Small intestine (tissue), 7 donors: Measurements from ENCODE around the gene BUD31. TPM values are rescaled to one million over a fixed set of nuclear protein-coding genes. Genes with fewer than 3 reads are reported as not detected.
A peak's percentile ranks its signal among the peaks of the same experiment; 100 is the strongest.

Experiments used
- DNase-seq, 2 donors: peaks; one replicate each; pipeline versions ENCODE4 v3.0.0 to v3.0.0-alpha.2; 2013
- FAIRE-seq: peaks from 2 replicates; lab custom pipeline; 2012; peaks lifted over from hg19 to GRCh38; lab: Jason Lieb, UNC
- H3K27ac ChIP-seq, 3 donors: one replicate each; pipeline ENCODE4 v1.5.1; 2013; ENCODE audit warnings: low read length in 2 of 3, mild to moderate bottlenecking in 2 of 3, control low read depth in 1 of 3, inconsistent platforms in 1 of 3, low read depth in 1 of 3, moderate library complexity in 1 of 3
- H3K27me3 ChIP-seq, 3 donors: one replicate each; pipeline ENCODE4 v1.6.1; 2013; ENCODE audit warnings: low read length in 3 of 3, inconsistent platforms in 1 of 3; ENCODE audit not compliant: control insufficient read depth in 3 of 3, insufficient read depth in 3 of 3
- H3K36me3 ChIP-seq, 3 donors: one replicate each; pipeline ENCODE4 v1.6.1; 2013; ENCODE audit warnings: low read length in 3 of 3, inconsistent platforms in 1 of 3, low read depth in 1 of 3, mild to moderate bottlenecking in 1 of 3, moderate library complexity in 1 of 3; ENCODE audit not compliant: control insufficient read depth in 3 of 3, insufficient read depth in 2 of 3
- H3K4me1 ChIP-seq, 3 donors: one replicate each; pipeline ENCODE4 v1.6.1; 2013; ENCODE audit warnings: low read length in 2 of 3, inconsistent platforms in 1 of 3, low read depth in 1 of 3, mild to moderate bottlenecking in 1 of 3, moderate library complexity in 1 of 3; ENCODE audit not compliant: control insufficient read depth in 3 of 3, insufficient read depth in 2 of 3
- H3K4me3 ChIP-seq, 3 donors: one replicate each; pipeline ENCODE4 v1.5.1; 2013; ENCODE audit warnings: low read length in 3 of 3, control low read depth in 1 of 3, inconsistent platforms in 1 of 3, low read depth in 1 of 3, mild to moderate bottlenecking in 1 of 3, moderate library complexity in 1 of 3
- H3K9me3 ChIP-seq, 2 donors: one replicate each; pipeline ENCODE4 v1.6.1; 2013; ENCODE audit warnings: low read depth in 1 of 2, low read length in 1 of 2; ENCODE audit not compliant: control insufficient read depth in 2 of 2, insufficient read depth in 1 of 2
- WGBS, 3 donors: extraction: QIAGEN DNeasy Blood & Tissue Kit; methylation state at CpG; one replicate each; pipeline ENCODE4 v1.1.7; 2013; 5-methylcytosine and 5-hydroxymethylcytosine counted together
- polyA plus RNA-seq, 4 donors: library from polyadenylated mRNA; stranded (reverse) in 3 of 4; unstranded in 1 of 4; fragments of 200-250 nt in 3 of 4; fragments of 120-200 nt in 1 of 4; gene quantifications; one replicate each; pipeline versions ENCODE4 v1.2.1 to v1.2.3, GENCODE V29; 2013
- donor health status: healthy with polysubstance abuse.
- donor health status: control.
- donor health status: control.
- donor health status: Bipolar disorder and iron deficiency.
- donor health status: healthy.

Gene BUD31
- polyA plus RNA-seq, 4 donors = 71.9 to 166 (median 132) TPM

- H3K4me1 ChIP-seq = no peaks in the 10 kb centered on the region
- peaks cover 21 to 99% (median 32%) of the 10 kb centered on the region in 3 donors for H3K36me3 ChIP-seq
- no peaks in the 10 kb centered on the region for H3K9me3 ChIP-seq
- H3K27ac ChIP-seq = no peak overlapping the region
- H3K4me3 ChIP-seq = no peak overlapping the region
- H3K27me3 ChIP-seq = no peaks in the 10 kb centered on the region
- FAIRE-seq (no peak), DNase-seq (no peak)
- WGBS, 3 donors = 92 to 95% (median 92%) methylated on average over 13 of the region's 13 CpGs
Measured at GRCh38 chr7:99452541-99452940, 43.8 kb downstream of the BUD31 start.

DNA sequence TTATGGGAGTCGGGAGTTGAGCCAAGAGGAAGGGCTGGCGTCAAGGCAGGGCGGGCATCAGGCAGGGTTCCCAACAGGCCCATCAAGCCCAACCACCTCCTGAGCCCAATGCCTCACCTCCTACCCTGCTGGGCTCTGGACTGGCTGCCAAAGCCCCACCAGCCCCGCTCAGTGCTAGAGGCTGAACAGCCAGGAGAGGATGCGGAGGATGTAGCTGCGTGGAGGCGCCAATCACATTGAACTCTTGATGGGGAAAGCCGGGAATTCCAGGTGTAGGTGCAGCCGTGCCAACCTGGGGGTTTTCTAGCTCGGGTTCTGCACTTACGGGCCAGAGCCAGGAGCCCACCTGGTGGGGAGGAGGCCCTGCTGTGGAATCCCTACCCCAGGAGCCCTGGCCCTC lies 44.3 kb downstream of the BUD31 start:
- WGBS, 3 donors = 88 to 92% (median 92%) methylated on average over 11 of the region's 11 CpGs
- no peak for FAIRE-seq
- H3K9me3 ChIP-seq = no peaks in the 10 kb centered on the region
- H3K4me3 ChIP-seq = no peak overlapping the region
- no peak for DNase-seq
- H3K27me3 ChIP-seq = no peaks in the 10 kb centered on the region
- no peak overlapping the region for H3K27ac ChIP-seq
- no peaks in the 10 kb centered on the region for H3K4me1 ChIP-seq
- peaks cover 22 to 99% (median 32%) of the 10 kb centered on the region in 3 donors for H3K36me3 ChIP-seq

DNA sequence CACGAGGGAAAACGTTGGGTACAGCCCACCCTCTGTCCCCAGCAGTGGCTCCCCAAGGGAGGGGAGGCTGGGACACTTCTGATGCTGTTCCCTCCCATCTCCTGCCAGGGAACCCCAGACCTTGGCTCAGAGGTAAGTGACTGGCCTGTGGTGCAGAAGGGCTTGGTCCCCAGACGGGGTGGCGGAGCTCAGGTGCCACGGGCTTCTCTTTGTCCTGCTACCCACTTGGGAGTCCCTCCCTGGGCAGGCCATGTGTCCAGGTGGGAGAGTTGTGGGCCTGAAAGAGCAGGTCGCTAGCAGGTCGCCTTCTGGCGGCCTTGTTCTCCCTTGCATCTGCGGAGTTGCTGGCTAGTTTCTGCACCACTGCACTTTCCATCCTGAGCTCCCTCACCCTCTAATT lies 47.1 kb downstream of the BUD31 start:
- Histone ChIP-seq H3K4me1 (no peaks in the 10 kb centered on the region), H3K27ac (no peak overlapping the region), H3K27me3 (no peaks in the 10 kb centered on the region), H3K36me3 (peaks cover 17 to 94% (median 26%) of the 10 kb centered on the region in 3 donors), H3K4me3 (no peak overlapping the region), H3K9me3 (no peaks in the 10 kb centered on the region)
- FAIRE-seq = no peak
- WGBS, 3 donors = 68 to 84% (median 78%) methylated on average over 9 of the region's 9 CpGs
- DNase-seq = no peak

- no peak overlapping the region for H3K27ac ChIP-seq
- H3K4me1 ChIP-seq = no peaks in the 10 kb centered on the region
- H3K27me3 ChIP-seq = no peaks in the 10 kb centered on the region
- 71 to 84% (median 74%) methylated on average over 13 of the region's 13 CpGs for WGBS, 3 donors
- DNase-seq (no peak), FAIRE-seq (no peak)
- no peak overlapping the region for H3K4me3 ChIP-seq
- peaks cover 17 to 94% (median 26%) of the 10 kb centered on the region in 3 donors for H3K36me3 ChIP-seq
- no peaks in the 10 kb centered on the region for H3K9me3 ChIP-seq
Measured at GRCh38 chr7:99456288-99456687, 47.5 kb downstream of the BUD31 start.

DNA sequence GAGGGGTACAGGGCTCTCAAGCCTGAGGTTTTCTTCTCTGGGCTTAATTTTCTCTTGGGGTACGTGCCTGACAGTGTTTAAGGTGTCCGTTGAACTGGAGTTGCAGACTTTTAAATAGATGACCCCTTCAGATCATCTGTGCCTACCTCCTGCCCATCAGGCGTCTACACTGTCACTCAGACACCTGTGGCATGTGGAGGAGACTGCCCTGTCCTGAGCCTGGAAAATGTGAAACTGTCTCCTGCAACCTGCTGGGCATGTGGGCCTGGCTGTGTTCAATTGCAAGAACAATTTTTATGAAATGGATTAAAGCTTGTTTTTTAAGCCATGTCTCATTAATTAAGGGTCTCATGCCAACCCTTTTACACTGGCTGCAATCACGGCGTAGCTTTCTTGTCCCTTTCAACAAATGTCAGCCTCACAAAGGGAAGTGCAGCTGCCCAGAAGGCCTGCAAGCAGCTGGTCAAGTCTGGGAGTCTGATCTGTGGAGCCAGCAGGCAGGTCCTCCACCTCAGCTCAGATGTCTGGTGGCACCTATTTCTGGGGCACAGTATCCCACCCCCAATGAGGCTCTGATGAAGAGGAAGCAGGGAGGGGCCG lies 48.4 kb downstream of the BUD31 start:
- WGBS, 3 donors = 77 to 81% (median 79%) methylated on average over 6 of the region's 6 CpGs
- H3K4me1 ChIP-seq = no peaks in the 10 kb centered on the region
- H3K9me3 ChIP-seq = no peaks in the 10 kb centered on the region
- DNase-seq (no peak), FAIRE-seq (no peak)
- H3K4me3 ChIP-seq = no peak overlapping the region
- H3K27ac ChIP-seq = no peak overlapping the region
- H3K36me3 ChIP-seq = peaks cover 15 to 89% (median 26%) of the 10 kb centered on the region in 3 donors
- no peaks in the 10 kb centered on the region for H3K27me3 ChIP-seq

DNA sequence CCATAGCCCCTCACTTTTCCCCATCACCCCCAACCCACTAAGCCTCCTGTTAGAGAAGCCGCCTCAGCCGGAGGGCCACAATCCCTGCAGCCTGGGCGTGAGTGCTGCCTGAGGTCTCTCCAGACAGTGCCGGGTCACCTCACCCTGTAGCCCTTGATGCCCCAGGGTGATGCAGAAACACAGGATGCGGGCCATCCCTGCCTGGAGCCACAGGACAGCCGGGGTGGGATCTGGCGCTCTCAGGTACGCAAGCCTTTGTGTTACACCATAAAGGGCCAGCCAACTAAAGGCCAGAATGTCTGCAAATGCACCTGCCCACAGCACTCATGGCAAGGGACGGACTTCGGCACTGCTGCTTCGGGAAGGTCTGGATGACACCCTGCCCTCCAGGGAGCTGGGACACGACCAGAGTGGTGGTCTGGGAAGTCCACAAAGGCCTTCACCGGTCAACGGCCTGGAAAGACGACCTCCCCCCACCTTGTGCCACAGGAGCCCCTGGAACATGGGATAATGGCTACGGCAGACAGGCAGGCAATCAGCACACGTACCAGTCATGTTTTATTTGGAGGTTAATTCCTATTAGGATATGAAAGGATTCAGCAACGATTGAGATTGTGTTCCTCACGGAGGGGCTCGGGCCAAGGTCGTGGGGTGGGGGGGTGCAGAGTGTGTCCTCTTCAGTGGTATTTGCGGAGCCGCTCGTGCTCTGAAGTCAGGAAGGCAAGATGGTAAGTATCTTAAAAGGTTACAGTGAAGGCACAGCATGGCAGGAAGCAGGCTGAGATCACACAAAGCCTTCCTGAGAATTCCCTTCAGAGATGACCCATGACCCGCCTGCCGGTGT lies 49.1 kb downstream of the BUD31 start:
- DNase-seq (no peak), FAIRE-seq (no peak)
- H3K4me3 ChIP-seq = no peak overlapping the region
- WGBS, 3 donors = 83 to 88% (median 85%) methylated on average over 26 of the region's 26 CpGs
- H3K9me3 ChIP-seq = no peaks in the 10 kb centered on the region
- H3K27ac ChIP-seq = no peak overlapping the region
- peaks cover 18 to 86% (median 29%) of the 10 kb centered on the region in 3 donors for H3K36me3 ChIP-seq
- no peaks in the 10 kb centered on the region for H3K4me1 ChIP-seq
- no peaks in the 10 kb centered on the region for H3K27me3 ChIP-seq

GRCh38 chr7:99459087-99459486 lies 50.3 kb downstream of the BUD31 start:
- Histone ChIP-seq H3K9me3 (no peaks in the 10 kb centered on the region), H3K27me3 (no peaks in the 10 kb centered on the region), H3K4me1 (peaks cover 0 to 5% (median 0%) of the 10 kb centered on the region in 3 donors), H3K4me3 (no peak overlapping the region), H3K36me3 (peaks cover 16 to 83% (median 30%) of the 10 kb centered on the region in 3 donors), H3K27ac (no peak overlapping the region)
- FAIRE-seq = no peak
- 93 to 99% (median 94%) methylated on average over 8 of the region's 8 CpGs for WGBS, 3 donors
- DNase-seq = peak in 1 of 2 donors; percentile 19

DNA sequence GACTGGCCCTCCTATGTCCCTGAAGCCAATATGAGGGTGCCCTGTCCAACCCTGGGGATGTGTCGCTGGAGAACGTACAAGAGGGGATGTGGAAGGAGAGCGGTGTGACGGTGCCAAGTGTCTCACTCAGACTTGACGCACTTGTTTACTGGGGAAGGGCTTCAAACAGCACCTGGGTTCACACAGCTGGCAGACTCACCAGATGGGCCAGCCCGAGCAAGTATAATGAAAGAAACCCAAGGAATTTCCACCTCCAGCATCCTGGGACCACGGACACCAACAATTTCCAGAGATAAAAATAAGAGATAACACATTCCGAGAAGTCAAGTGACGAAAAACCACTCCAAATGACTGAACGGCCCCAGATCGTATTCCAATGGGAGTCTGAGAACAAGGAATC lies 51.9 kb downstream of the BUD31 start:
- no peak overlapping the region for H3K4me3 ChIP-seq
- WGBS, 3 donors = 84 to 89% (median 85%) methylated on average over 11 of the region's 11 CpGs
- peaks cover 0 to 10% (median 5%) of the 10 kb centered on the region in 3 donors for H3K4me1 ChIP-seq
- H3K36me3 ChIP-seq = peaks cover 16 to 76% (median 25%) of the 10 kb centered on the region in 3 donors
- H3K27ac ChIP-seq = no peak overlapping the region
- H3K27me3 ChIP-seq = no peaks in the 10 kb centered on the region
- no peak for FAIRE-seq
- no peaks in the 10 kb centered on the region for H3K9me3 ChIP-seq
- no peak for DNase-seq
